Keratinocyte (primary cell): ENCODE data around the gene STK32B. TPM values are rescaled to one million over a fixed set of nuclear protein-coding genes. Genes with fewer than 3 reads are reported as not detected.

Experiments used
- DNase-seq: peaks from one replicate; pipeline ENCODE4 v3.0.0-alpha.2; 2011; ENCODE audit warnings: low read depth, missing footprints, low spot score
- FAIRE-seq: peaks from 2 replicates; lab custom pipeline; 2011; peaks lifted over from hg19 to GRCh38; lab: Jason Lieb, UNC
- H2AFZ ChIP-seq: 2 replicates; pipeline ENCODE4 v1.6.0; 2012; ENCODE audit warnings: low read length, control low read depth, inconsistent platforms; ENCODE audit not compliant: control insufficient read depth
- H3K27ac ChIP-seq: 2 replicates; pipeline ENCODE4 v1.5.1; 2011; ENCODE audit warnings: low read length; ENCODE audit not compliant: control insufficient read depth, insufficient read depth
- H3K27me3 ChIP-seq: 3 replicates; pipeline ENCODE4 v1.6.0; 2011; ENCODE audit warnings: low read length; ENCODE audit not compliant: control insufficient read depth, insufficient read depth; ENCODE audit errors: extremely low read depth
- H3K36me3 ChIP-seq, 2 experiments: 2 replicates in 1 of 2; 3 replicates in 1 of 2; pipeline ENCODE4 v1.5.1; 2011; ENCODE audit warnings: low read length in 2 of 2, mild to moderate bottlenecking in 1 of 2; ENCODE audit not compliant: control insufficient read depth in 2 of 2, insufficient read depth in 2 of 2; ENCODE audit errors: extremely low read depth in 1 of 2
- H3K4me1 ChIP-seq: 3 replicates; pipeline ENCODE4 v1.5.1; 2011; ENCODE audit warnings: low read length; ENCODE audit not compliant: control insufficient read depth, insufficient read depth; ENCODE audit errors: extremely low read depth
- H3K4me2 ChIP-seq: 3 replicates; pipeline ENCODE4 v1.6.0; 2011; ENCODE audit warnings: low read depth, low read length; ENCODE audit not compliant: control insufficient read depth, insufficient read depth; ENCODE audit errors: extremely low read depth
- H3K4me3 ChIP-seq, 3 experiments: fragments of 200-600 bp in 1 of 3; sonication (generic) in 1 of 3; 2 replicates in 2 of 3; 3 replicates in 1 of 3; pipeline ENCODE4 v1.5.1; 2011 to 2016; ENCODE audit warnings: low read length in 3 of 3, mild to moderate bottlenecking in 3 of 3, control low read depth in 2 of 3, inconsistent platforms in 1 of 3, low read depth in 1 of 3, mixed read lengths in 1 of 3, mixed run types in 1 of 3, moderate library complexity in 1 of 3; ENCODE audit not compliant: control insufficient read depth in 2 of 3, insufficient read depth in 2 of 3; ENCODE audit errors: extremely low read depth in 1 of 3
- H3K79me2 ChIP-seq: 2 replicates; pipeline ENCODE4 v1.6.0; 2012; ENCODE audit warnings: low read length; ENCODE audit not compliant: control insufficient read depth, insufficient read depth
- H3K9ac ChIP-seq: 3 replicates; pipeline ENCODE4 v1.6.0; 2011; ENCODE audit warnings: low read length; ENCODE audit not compliant: control insufficient read depth, insufficient read depth; ENCODE audit errors: extremely low read depth
- H3K9me1 ChIP-seq: 3 replicates; pipeline ENCODE4 v1.6.0; 2011; ENCODE audit warnings: low read length; ENCODE audit not compliant: control insufficient read depth, insufficient read depth; ENCODE audit errors: extremely low read depth
- H3K9me3 ChIP-seq: 2 replicates; pipeline ENCODE4 v1.5.1; 2012; ENCODE audit warnings: low read depth, low read length; ENCODE audit not compliant: control insufficient read depth
- H4K20me1 ChIP-seq: 3 replicates; pipeline ENCODE4 v1.6.0; 2011; ENCODE audit warnings: low read length; ENCODE audit not compliant: control insufficient read depth, insufficient read depth; ENCODE audit errors: extremely low read depth
- CTCF ChIP-seq, 3 experiments: IDR thresholded peaks in 1 of 3; conservative IDR thresholded peaks in 1 of 3; optimal IDR thresholded peaks in 1 of 3; 2 replicates in 2 of 3; 3 replicates in 1 of 3; pipeline versions ENCODE3 to v1.5.1; 2011; ENCODE audit warnings: low read length in 3 of 3, mild to moderate bottlenecking in 3 of 3, moderate library complexity in 2 of 3, control low read depth in 1 of 3, inconsistent platforms in 1 of 3; ENCODE audit not compliant: insufficient read depth in 2 of 3; ENCODE audit errors: extremely low read depth in 1 of 3
- EZH2 ChIP-seq: IDR thresholded peaks from one replicate; pipeline ENCODE4 v1.6.1; 2012; ENCODE audit warnings: inconsistent platforms, mild to moderate bottlenecking, low read length, moderate library complexity
- dilution Hi-C: fragments of 300-500 bp; cut with MboI; formaldehyde crosslinking; loops from one replicate; pipeline ENCODE4 v1.7.0; 2020; ENCODE audit warnings: low sequenced_read_pairs; ENCODE audit not compliant: extremely low pct_ligation_motif_present
- polyA plus RNA-seq, 5 experiments: library from polyadenylated mRNA; depleted of rRNA in 3 of 5; stranded (reverse) in 3 of 5; stranded (forward) in 1 of 5; unstranded in 1 of 5; fragments of >200 nt; gene quantifications; 1 replicate in 1 of 5; 2 replicates in 3 of 5; 3 replicates in 1 of 5; pipeline versions ENCODE4 v1.2.1 to v1.2.3, GENCODE V29; 2011 to 2012; ENCODE audit warnings: missing spikeins in 2 of 5, low read depth in 1 of 5, low replicate concordance in 1 of 5

STK32B gene
- polyA plus RNA-seq, 1 donor (not counting 4 experiments of a cell fraction or from before 2014, with no cell fraction given): 3.4 TPM

DNA sequence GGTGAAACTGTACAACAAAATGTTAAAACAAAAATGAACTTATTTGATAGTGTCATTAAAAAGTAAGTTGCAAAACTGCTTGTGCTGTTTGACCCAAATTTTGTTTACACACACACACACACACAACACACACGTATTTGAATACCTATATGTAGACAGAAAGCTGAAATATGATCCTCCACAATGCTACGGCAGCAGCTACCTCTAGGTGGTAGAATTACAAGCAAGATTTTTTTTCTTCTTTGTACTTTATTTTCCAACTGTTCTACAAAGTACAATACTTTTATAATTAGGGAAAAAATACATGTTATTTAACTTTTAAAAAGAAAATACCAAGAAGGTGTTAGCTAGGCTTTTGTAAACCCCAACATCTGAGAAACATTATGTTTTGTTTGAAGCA is 33.2 kb upstream of the STK32B start:
- Histone ChIP-seq H3K4me3 (no peak overlapping the region), H3K9ac (no peak overlapping the region), H2AFZ (no peak overlapping the region), H3K79me2 (no peaks in the 10 kb centered on the region), H3K27me3 (peaks cover 23% of the 10 kb centered on the region), H3K36me3 (no peaks in the 10 kb centered on the region), H4K20me1 (no peaks in the 10 kb centered on the region), H3K27ac (no peak overlapping the region), H3K9me3 (no peaks in the 10 kb centered on the region), H3K9me1 (no peaks in the 10 kb centered on the region), H3K4me1 (no peaks in the 10 kb centered on the region), H3K4me2 (no peak overlapping the region)
- TF ChIP-seq EZH2 (no peak), CTCF (optimal IDR thresholded peaks at IDR 0.05 in 1 of 3, IDR thresholded peaks at IDR 0.05 in 1 of 3, conservative IDR thresholded peaks at IDR 0.05 in 1 of 3; ENCODE audit: extremely low read depth in 1 of 3, insufficient read depth in 2 of 3, low read length in 3 of 3) (peak in 1 of 3 experiments; percentile 16)
- dilution Hi-C loops: no loop called here
- no peak for DNase-seq
- no peak for FAIRE-seq

- Histone ChIP-seq H3K9me3 (no peaks in the 10 kb centered on the region), H3K9me1 (no peaks in the 10 kb centered on the region), H3K27ac (no peak overlapping the region), H3K79me2 (no peaks in the 10 kb centered on the region), H3K9ac (no peak overlapping the region), H3K4me2 (no peak overlapping the region), H3K36me3 (no peaks in the 10 kb centered on the region), H3K4me1 (no peaks in the 10 kb centered on the region), H2AFZ (no peak overlapping the region), H4K20me1 (no peaks in the 10 kb centered on the region), H3K27me3 (peaks cover 23% of the 10 kb centered on the region), H3K4me3 (no peak overlapping the region)
- dilution Hi-C loops: no loop called here
- peak; percentile 5 for FAIRE-seq
- no peak for TF ChIP-seq CTCF (optimal IDR thresholded peaks at IDR 0.05 in 1 of 3, IDR thresholded peaks at IDR 0.05 in 1 of 3, conservative IDR thresholded peaks at IDR 0.05 in 1 of 3; ENCODE audit: extremely low read depth in 1 of 3, insufficient read depth in 2 of 3, low read length in 3 of 3)
- no peak for DNase-seq
These were observed 32.7 kb upstream of the STK32B start for GRCh38 chr4:5018603-5019002.
